ENCODE measurements around the gene GRIK4. TPM values are rescaled to one million over a fixed set of nuclear protein-coding genes. Genes with fewer than 3 reads are reported as not detected.

Gene GRIK4
- polyA plus RNA-seq, 10 donors, result 0.18 to 0.86 (median 0.36) TPM

- DNase-seq, result no peak
Measured at GRCh38 chr11:120524536-120525085, 13.1 kb downstream of the GRIK4 start.

GRCh38 chr11:120525261-120526171 is 14.0 kb downstream of the GRIK4 start:
- DNase-seq, result no peak

- DNase-seq, result no peak
Measured at GRCh38 chr11:120526241-120526640, 14.7 kb downstream of the GRIK4 start.

- peak; percentile 49 to 88 (median 72) for DNase-seq
Measured at GRCh38 chr11:120527111-120527761, 15.7 kb downstream of the GRIK4 start.

GRCh38 chr11:120528749-120529148 is 17.2 kb downstream of the GRIK4 start:
- DNase-seq, result no peak

GRCh38 chr11:120529214-120529613 is 17.7 kb downstream of the GRIK4 start:
- DNase-seq, result no peak

- no peak for DNase-seq
Measured at GRCh38 chr11:120529911-120530310, 18.4 kb downstream of the GRIK4 start.

- DNase-seq, result no peak
Measured at GRCh38 chr11:120532082-120532831, 20.7 kb downstream of the GRIK4 start.

- DNase-seq, result peak in 1 of 3 donors; percentile 54
Measured at GRCh38 chr11:120532832-120533196, 21.3 kb downstream of the GRIK4 start.

- DNase-seq, result no peak
Measured at GRCh38 chr11:120536091-120536796, 24.7 kb downstream of the GRIK4 start.

GRCh38 chr11:120536797-120537169 is 25.2 kb downstream of the GRIK4 start:
- DNase-seq, result no peak

- no peak for DNase-seq
Measured at GRCh38 chr11:120537996-120538395, 26.4 kb downstream of the GRIK4 start.

- no peak for DNase-seq
Measured at GRCh38 chr11:120538707-120539106, 27.2 kb downstream of the GRIK4 start.

GRCh38 chr11:120539667-120540369 is 28.3 kb downstream of the GRIK4 start:
- DNase-seq, result no peak

GRCh38 chr11:120540744-120541465 is 29.4 kb downstream of the GRIK4 start:
- DNase-seq, result no peak

- DNase-seq, result no peak
Measured at GRCh38 chr11:120543521-120544215, 32.1 kb downstream of the GRIK4 start.

- DNase-seq, result no peak
Measured at GRCh38 chr11:120545813-120546212, 34.3 kb downstream of the GRIK4 start.

- peak in 1 of 3 donors; percentile 91 for DNase-seq
Measured at GRCh38 chr11:120546312-120547205, 35.0 kb downstream of the GRIK4 start.
